Mucosa of gallbladder (tissue), 1 donor: Measurements from ENCODE around the gene MUC13. TPM values are rescaled to one million over a fixed set of nuclear protein-coding genes. Genes with fewer than 3 reads are reported as not detected.

Source experiments
- DNase-seq: peaks from one replicate; pipeline ENCODE4 v3.0.0-alpha.2; 2020; ENCODE audit warnings: low spot score
- total RNA-seq: library from RNA; stranded (reverse); gene quantifications from one replicate; pipeline ENCODE4 v1.2.1, GENCODE V29; 2021
- donor health status: DM: no; HTN: no; CAD: no.

Gene MUC13
- total RNA-seq, 1 donor from 2014 or later: 248 TPM

- DNase-seq: peak; percentile 66
Measured at GRCh38 chr3:124878561-124879336, 55.8 kb downstream of the MUC13 start.

- DNase-seq: no peak
Measured at GRCh38 chr3:124877674-124878073, 56.9 kb downstream of the MUC13 start.

- DNase-seq: no peak
Measured at GRCh38 chr3:124876401-124876878, 58.1 kb downstream of the MUC13 start.

- DNase-seq: no peak
Measured at GRCh38 chr3:124873226-124873625, 61.3 kb downstream of the MUC13 start.

GRCh38 chr3:124867511-124867910 is 67.0 kb downstream of the MUC13 start:
- no peak for DNase-seq

GRCh38 chr3:124862006-124862405 is 72.5 kb downstream of the MUC13 start:
- no peak for DNase-seq

GRCh38 chr3:124861041-124861440 is 73.5 kb downstream of the MUC13 start:
- DNase-seq: no peak

GRCh38 chr3:124860599-124860998 is 74.0 kb downstream of the MUC13 start:
- peak; percentile 89 for DNase-seq

GRCh38 chr3:124859025-124859424 is 75.5 kb downstream of the MUC13 start:
- DNase-seq: peak; percentile 57

- no peak for DNase-seq
Measured at GRCh38 chr3:124858275-124858674, 76.3 kb downstream of the MUC13 start.

- no peak for DNase-seq
Measured at GRCh38 chr3:124856677-124857076, 77.9 kb downstream of the MUC13 start.

Other genes starting within 250 kb of the MUC13 start
- 27.9 TPM for gene UMPS, start 204.3 kb downstream of the MUC13 start, total RNA-seq
- 257 TPM for gene ITGB5, start 47.4 kb downstream of the MUC13 start, total RNA-seq
- gene HEG1, start 121.2 kb upstream of the MUC13 start, total RNA-seq: 47.6 TPM